GM18867 (cell line): ENCODE measurements around the gene GCK.

Experiments
- ATAC-seq: cut with Tn5 transposase; IDR thresholded peaks from one replicate; pipeline ENCODE4 v1.9.1; 2021; ENCODE audit warnings: mild to moderate bottlenecking, moderate library complexity; ENCODE audit not compliant: unreplicated experiment

The GCK gene

GRCh38 chr7:44223362-44224079, 34.3 kb upstream of the GCK start:
- no peak for ATAC-seq

- ATAC-seq = no peak
Measured at GRCh38 chr7:44222776-44223261, 33.6 kb upstream of the GCK start.

- ATAC-seq = no peak
Measured at GRCh38 chr7:44222074-44222473, 32.8 kb upstream of the GCK start.

DNA sequence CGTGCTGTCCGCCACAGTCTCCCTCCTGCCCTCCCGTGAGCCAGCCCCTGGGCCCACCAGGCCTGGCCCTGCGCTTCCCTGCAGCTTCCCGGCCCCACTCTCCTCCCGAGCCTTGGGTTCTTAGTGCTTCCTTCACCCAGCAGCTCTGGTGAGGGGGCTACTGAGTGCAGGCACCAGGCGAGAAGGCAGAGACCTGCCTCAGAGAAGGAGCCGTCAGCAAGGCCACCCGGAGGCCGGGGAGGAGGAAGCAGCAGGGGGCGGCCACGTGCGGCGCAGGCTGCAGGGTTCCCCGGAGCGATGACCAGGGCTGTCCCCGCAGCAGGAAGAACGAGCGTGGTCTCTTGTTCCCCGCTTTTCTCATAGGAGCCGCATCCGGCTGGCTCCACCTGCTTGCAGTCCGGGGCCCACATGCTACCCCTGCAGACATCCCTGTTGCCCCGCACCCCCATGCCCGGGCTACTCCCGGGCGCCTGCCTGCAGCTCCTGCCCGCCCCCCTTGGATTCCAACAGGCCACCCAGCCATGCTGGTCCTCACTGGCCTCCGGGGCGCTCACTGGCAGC, 32.1 kb upstream of the GCK start:
- no peak for ATAC-seq

DNA sequence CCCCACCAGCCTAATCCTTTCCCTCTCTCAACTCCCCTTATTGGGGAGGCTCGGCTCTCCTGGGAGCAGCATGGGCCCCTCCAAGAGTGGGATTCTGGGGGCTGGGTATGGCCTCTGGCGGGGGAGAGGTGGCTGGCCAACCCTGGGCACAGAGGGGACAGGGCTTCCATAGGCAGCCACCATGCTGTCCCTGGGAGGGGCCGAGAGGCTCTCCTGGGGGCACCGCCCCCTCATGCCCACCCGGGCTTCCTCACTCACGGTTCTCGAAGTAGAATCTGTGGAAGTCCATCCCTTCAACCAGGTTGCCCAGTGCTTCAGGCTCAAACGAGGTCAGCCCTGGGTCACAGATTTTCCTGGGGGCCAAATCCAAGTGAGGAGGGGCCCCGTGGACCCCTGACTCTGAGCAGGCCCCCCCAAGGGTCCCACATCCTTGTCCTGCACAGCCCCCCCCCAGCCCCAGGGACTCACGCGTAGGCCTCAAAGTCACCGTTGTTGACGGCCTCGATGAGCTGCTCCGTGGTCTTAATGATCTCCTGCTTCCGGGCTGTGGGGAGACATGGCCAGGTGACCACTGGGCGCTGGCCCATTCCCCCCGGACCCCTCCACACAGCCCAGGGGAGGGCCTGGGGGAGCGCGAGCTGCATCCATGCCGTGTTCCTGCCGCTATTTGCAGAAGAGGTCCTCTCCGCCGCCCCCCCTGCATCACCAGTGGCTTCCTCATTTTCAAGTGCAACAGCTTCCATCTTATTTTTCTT, 31.3 kb upstream of the GCK start:
- no peak for ATAC-seq

- ATAC-seq = no peak
Measured at GRCh38 chr7:44220046-44220357, 30.8 kb upstream of the GCK start.

GRCh38 chr7:44219371-44220045, 30.3 kb upstream of the GCK start:
- no peak for ATAC-seq

DNA sequence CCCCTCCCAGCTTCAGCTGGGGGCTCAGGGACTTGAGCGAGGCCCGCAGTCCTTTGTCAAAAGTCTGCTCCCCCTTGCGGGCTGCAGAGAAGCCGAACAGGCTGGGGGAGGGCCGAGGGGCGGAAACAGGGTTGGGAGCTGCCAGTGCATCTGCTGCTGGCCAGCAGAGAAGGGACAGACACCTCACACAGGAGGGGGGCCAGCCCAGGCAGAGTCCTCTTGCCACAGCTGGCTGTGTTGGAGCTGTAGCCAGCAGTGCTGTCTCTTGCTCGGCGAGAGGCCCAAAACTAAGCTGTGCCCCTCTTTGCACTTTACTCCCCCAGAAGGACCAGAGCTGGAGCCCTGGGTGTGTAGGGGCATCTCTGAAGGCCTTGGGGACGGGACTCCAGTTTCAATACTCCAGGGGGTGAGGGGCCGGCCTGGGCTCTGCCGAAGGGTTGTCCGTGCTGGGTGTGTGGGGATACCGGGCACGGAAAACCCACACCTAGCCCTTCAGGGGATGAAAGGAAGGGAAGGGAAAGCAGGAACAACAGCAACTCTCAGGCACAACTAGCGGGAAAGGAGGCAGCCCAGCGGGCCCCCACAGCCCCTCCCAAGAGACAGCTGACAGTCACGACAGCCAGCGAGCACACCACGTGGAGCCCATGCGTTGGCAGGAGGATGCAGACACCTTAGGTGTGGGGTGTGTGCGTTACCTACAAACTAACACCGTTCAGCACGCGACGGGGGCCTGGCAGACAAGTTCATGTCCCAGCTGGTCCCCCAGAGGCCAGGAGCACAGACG, 29.4 kb upstream of the GCK start:
- ATAC-seq = no peak

DNA sequence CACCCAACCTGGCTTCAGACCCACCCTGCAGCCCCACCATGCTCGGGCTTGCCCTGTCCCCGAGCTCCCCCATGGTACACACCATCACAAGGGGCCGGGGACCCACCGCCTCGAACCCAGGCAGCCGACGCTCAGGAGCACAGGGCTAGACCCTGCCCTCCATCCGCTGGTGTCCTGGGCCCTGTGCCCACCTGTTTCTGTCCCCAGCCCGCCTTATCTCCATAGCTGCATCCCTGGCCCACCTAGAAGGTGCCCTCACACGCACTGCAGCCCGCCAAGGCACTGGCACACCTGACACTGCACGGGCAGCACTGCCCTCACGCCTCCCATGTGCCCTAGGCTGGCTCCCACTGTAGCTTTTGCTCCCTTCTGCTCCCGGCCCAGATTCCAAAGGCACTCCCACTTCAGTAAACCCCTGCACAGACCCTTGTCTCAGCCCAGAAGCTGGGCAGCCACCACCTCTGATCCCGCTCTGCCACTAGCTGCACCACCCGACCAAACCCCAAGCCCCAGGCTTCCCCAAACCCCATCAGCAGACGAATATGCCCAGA, 28.7 kb upstream of the GCK start:
- ATAC-seq = no peak

DNA sequence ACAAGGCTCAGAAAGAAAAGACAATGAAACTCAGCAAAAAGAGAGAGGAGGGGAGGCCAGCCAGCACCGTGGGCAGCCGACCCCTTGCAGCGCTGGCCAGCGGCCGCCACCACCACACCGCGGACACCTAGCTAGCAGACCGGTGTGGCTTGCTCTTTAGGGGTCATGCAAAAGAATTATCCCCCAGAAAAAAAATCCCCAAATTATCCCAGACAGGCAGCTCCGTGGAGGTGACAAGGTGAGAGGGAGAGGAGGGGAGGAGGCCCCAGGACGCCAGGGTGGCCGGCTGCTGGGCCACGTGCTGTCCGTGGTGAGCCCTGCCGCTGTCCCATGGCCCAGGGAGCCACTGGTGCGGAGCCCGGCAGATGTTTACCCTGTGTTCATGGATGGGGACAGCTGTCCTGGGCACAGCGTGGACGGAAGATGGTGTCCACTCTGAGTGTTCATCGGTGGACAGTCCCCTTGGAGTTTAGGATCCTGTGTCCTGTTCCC, 28.0 kb upstream of the GCK start:
- ATAC-seq = no peak

- no peak for ATAC-seq
Measured at GRCh38 chr7:44216521-44217222, 27.4 kb upstream of the GCK start.

- no peak for ATAC-seq
Measured at GRCh38 chr7:44216019-44216418, 26.8 kb upstream of the GCK start.

DNA sequence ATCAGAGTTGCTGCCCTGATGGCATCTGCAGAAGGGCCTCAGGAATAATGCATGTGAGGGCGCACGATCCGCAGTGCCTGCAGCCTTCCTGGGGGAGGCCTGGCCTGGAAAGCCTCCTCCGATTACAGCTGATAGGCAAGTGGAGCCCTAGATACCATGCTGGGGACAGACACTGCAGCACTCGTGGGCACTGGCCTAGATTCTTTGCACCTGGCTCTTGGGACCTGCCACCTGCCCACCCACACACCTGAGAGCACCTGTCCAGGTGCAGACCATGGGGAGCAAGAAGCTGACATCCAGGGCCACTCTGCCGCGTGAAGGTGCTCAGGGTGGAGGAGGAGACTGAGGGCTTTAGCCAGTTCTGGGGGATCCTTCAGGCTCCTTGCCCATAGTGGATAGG, 26.3 kb upstream of the GCK start:
- no peak for ATAC-seq

- ATAC-seq = no peak
Measured at GRCh38 chr7:44213877-44214388, 24.7 kb upstream of the GCK start.

DNA sequence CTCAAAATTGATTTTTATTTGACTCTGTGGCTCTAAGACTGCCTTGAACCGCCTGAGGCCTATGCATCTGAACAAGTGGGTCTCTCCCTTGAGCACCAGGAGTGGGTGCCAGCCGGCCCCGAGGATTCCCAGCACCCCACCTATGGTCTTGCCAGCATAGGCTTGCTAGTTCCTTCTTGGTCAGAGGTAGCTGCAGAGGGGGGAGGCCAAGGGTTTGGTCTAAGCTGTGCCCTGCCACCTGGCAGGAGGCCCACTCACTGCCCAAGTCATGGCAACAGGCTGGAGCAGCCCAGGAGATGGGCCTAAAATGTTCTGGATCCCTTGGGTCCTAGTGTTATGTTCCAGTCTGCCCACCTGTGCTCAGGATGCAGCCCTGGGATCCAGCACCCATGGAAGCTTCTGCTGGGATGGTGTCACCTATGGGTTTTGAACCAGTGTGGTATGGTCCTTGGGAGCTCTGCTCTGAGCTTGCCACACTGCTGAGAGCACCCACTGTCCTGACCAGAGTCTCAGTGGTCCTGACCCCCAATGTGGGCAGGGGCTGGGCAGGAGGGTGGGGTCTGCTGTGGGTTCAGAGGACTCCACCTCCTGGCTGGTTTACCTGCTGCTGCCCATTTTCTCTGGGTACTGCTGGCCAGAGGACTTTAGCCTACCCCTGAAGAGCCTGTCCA, 24.1 kb upstream of the GCK start:
- no peak for ATAC-seq

DNA sequence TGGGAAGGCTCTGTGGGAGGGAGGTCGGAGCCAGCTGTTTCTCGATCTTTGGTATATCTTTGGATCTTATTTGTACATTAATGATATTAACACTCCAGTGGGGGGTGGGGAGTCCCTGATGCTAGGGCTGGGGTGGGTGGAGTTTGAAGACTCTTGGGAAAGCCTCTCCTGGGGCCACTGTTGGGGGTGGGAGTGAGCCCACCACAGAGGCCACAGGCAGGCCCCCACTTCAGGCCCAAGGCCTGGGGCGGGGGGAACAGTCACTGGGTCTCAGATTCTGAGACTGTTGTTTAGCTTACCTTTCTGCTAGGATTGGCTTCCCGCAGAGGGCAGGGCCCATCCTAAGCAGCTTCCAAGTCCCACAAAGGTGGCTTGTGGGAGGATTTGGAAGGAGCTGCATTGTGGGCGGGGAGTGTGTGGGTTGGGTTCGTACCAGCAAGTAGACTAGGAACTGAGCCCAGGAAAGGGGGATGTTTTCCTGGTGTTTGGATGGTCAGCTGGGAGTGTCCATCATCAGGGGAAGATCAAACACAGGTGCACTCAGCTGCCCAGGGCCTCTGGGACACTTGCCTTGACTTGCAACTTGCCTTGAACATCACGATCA, 23.4 kb upstream of the GCK start:
- no peak for ATAC-seq

GRCh38 chr7:44212018-44212417, 22.8 kb upstream of the GCK start:
- no peak for ATAC-seq

DNA sequence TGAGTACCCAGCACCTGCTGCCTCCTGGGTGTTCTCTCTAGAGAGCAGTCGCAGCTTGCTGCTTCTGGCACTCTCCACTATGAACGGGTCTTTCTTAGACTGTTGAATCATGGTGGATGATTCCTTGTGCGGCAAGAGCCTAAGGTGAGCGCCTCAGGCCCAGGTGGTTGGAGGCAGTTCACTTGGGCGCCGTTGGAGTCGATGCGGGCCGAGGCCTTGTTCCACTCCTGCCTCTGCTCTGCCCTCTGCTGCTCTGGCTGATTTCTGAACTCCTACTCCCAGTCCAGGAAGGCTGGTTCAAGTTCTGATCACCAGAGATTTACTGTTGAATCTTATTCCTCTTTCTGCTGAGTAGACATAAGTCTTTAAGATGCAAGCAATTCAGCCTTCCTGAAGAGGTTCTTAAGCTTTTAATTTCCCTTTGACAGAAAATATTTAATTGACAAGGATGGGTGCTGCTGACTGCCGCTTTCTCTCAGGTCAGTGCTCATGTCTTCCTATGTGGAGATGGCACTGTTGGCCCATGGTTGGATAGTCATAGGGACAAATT, 22.0 kb upstream of the GCK start:
- no peak for ATAC-seq
